ENCODE results near the gene TLE2.
"Not testable (repeated sequence)": the region's sequence is repeated elsewhere in the genome, so short reads cannot be mapped to it uniquely, and the experiment has no call there.

The TLE2 gene

DNA sequence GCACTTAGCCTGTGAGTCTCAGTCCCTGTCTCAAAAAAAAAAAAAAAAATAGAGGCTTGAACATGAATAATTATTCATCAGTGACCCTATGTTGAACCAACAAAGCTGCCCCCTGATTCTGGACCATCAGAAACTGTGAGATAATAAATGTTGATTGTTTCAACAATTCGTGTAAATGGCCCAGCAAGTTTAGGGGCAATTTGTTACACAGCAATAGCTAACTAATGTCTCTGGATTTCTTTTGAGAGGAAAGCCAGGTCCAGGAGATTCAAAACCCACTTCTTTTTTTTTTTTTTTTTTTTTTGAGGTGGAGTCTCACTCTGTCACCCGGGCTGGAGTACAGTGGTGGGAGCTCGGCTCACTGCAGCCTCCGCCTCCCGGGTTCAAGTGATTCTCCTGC, 64.2 kb downstream of the TLE2 start:
- no peak overlapping the region for H3K18ac ChIP-seq (ENCODE audit: low read depth in 1 of 2, low read length in 2 of 2)
- H3K79me1 ChIP-seq (replicated peaks; ENCODE audit: low read length, poor library complexity, severe bottlenecking): no peaks in the 10 kb centered on the region
- H3K23ac ChIP-seq (ENCODE audit: low read length in 2 of 2): no peak overlapping the region
- no peak overlapping the region for H4K91ac ChIP-seq (ENCODE audit: low read length)
- H2BK120ac ChIP-seq (ENCODE audit: low read depth, low read length): no peak overlapping the region
- H2BK5ac ChIP-seq (ENCODE audit: low read depth, low read length, poor library complexity, severe bottlenecking): no peak overlapping the region
- H3K4me2 ChIP-seq (ENCODE audit: low read length, poor library complexity, severe bottlenecking): no peak overlapping the region
- no peak overlapping the region for H3K14ac ChIP-seq (ENCODE audit: low read length in 2 of 2)
- no peak overlapping the region for H2BK12ac ChIP-seq (ENCODE audit: low read length in 2 of 2)
- H4K8ac ChIP-seq (ENCODE audit: low read length): no peak overlapping the region
- H3K4me1 ChIP-seq (ENCODE audit: control insufficient read depth, insufficient read depth, low read depth, low read length): no peaks in the 10 kb centered on the region
- no peak overlapping the region for H3K4ac ChIP-seq (ENCODE audit: low read depth in 1 of 2, low read length in 2 of 2)
- no peaks in the 10 kb centered on the region for H3K9me3 ChIP-seq (ENCODE audit: control insufficient read depth, low read length)
- 93% methylated on average over 5 of the region's 5 CpGs for WGBS
- no peak overlapping the region for H3K9ac ChIP-seq (ENCODE audit: low read length)
- H3K36me3 ChIP-seq (ENCODE audit: control insufficient read depth in 1 of 2, insufficient read depth in 2 of 2, low read depth in 1 of 2, low read length in 2 of 2): no peaks in the 10 kb centered on the region
- H2AFZ ChIP-seq (ENCODE audit: low read depth, low read length): no peak overlapping the region
- DNase-seq: no peak
- peak overlapping the region; percentile 84 for H2AK5ac ChIP-seq (ENCODE audit: low read length, severe bottlenecking)
- no peak overlapping the region for H3K27ac ChIP-seq (ENCODE audit: low read length, poor library complexity, severe bottlenecking)
- H3K27me3 ChIP-seq (ENCODE audit: control insufficient read depth in 1 of 2, insufficient read depth in 1 of 2, low read length in 2 of 2): no peaks in the 10 kb centered on the region
- H3K4me3 ChIP-seq (ENCODE audit: insufficient read depth in 1 of 2, low read depth in 1 of 2, low read length in 2 of 2): no peak overlapping the region
- H2BK15ac ChIP-seq (ENCODE audit: low read depth, poor library complexity, severe bottlenecking): no peak overlapping the region

DNA sequence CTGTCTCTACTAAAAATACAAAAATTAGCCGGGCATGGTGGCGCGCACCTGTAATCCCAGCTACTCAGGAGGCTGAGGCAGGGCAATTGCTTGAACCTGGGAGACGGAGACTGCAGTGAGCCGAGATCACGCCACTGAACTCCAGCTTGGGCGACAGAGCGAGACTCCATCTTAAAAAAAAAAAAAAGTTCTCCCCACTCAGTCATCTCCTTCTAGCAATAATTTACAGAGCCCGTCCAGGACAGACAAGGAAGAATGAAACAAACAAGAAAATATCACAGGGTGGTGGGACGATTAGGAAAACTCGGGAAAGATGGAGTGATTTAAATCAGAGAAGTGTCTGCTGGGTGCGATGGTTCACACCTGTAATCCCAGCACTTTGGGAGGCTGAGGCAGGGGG, 65.4 kb downstream of the TLE2 start:
- H2BK15ac ChIP-seq (ENCODE audit: low read depth, poor library complexity, severe bottlenecking); H3K9ac ChIP-seq (ENCODE audit: low read length); H3K36me3 ChIP-seq (ENCODE audit: control insufficient read depth in 1 of 2, insufficient read depth in 2 of 2, low read depth in 1 of 2, low read length in 2 of 2); H4K91ac ChIP-seq (ENCODE audit: low read length); H2BK5ac ChIP-seq (ENCODE audit: low read depth, low read length, poor library complexity, severe bottlenecking); H3K4me2 ChIP-seq (ENCODE audit: low read length, poor library complexity, severe bottlenecking); H3K79me1 ChIP-seq (replicated peaks; ENCODE audit: low read length, poor library complexity, severe bottlenecking); H2BK120ac ChIP-seq (ENCODE audit: low read depth, low read length); H3K4me3 ChIP-seq (ENCODE audit: insufficient read depth in 1 of 2, low read depth in 1 of 2, low read length in 2 of 2); H3K27me3 ChIP-seq (ENCODE audit: control insufficient read depth in 1 of 2, insufficient read depth in 1 of 2, low read length in 2 of 2); H2AFZ ChIP-seq (ENCODE audit: low read depth, low read length); H2AK5ac ChIP-seq (ENCODE audit: low read length, severe bottlenecking); H3K27ac ChIP-seq (ENCODE audit: low read length, poor library complexity, severe bottlenecking); H3K4me1 ChIP-seq (ENCODE audit: control insufficient read depth, insufficient read depth, low read depth, low read length); H3K18ac ChIP-seq (ENCODE audit: low read depth in 1 of 2, low read length in 2 of 2); H3K23ac ChIP-seq (ENCODE audit: low read length in 2 of 2); H3K14ac ChIP-seq (ENCODE audit: low read length in 2 of 2); H4K8ac ChIP-seq (ENCODE audit: low read length); DNase-seq; H3K4ac ChIP-seq (ENCODE audit: low read depth in 1 of 2, low read length in 2 of 2); H3K9me3 ChIP-seq (ENCODE audit: control insufficient read depth, low read length); H2BK12ac ChIP-seq (ENCODE audit: low read length in 2 of 2): not testable (repeated sequence)
- WGBS: 89% methylated on average over 12 of the region's 12 CpGs

DNA sequence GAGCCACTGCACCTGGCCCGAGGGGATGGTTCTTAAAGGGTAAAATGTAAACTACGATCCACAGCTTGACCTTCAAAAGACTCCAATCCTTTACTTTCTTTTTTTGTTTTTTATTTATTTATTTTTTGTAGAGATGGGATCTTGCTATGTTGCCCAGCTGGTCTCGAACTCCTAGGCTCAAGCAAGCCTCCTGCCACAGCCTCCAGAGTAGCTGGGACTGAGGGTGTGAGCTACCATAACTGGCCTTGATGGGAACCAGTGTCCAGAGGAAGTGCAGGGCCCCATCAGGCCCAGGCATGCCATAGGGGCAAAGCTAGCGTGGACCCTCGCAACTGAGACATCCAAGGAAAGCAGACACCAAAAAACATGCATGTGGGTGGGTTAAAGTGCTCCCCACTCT, 66.0 kb downstream of the TLE2 start:
- Histone ChIP-seq H3K9ac (ENCODE audit: low read length) (no peak overlapping the region), H3K36me3 (ENCODE audit: control insufficient read depth in 1 of 2, insufficient read depth in 2 of 2, low read depth in 1 of 2, low read length in 2 of 2) (no peaks in the 10 kb centered on the region), H3K79me1 (replicated peaks; ENCODE audit: low read length, poor library complexity, severe bottlenecking) (no peaks in the 10 kb centered on the region), H3K27me3 (ENCODE audit: control insufficient read depth in 1 of 2, insufficient read depth in 1 of 2, low read length in 2 of 2) (peaks cover 0 to 3% of the 10 kb centered on the region in 2 experiments), H4K8ac (ENCODE audit: low read length) (no peak overlapping the region), H3K18ac (ENCODE audit: low read depth in 1 of 2, low read length in 2 of 2) (no peak overlapping the region), H2AFZ (ENCODE audit: low read depth, low read length) (no peak overlapping the region), H2BK5ac (ENCODE audit: low read depth, low read length, poor library complexity, severe bottlenecking) (no peak overlapping the region), H3K9me3 (ENCODE audit: control insufficient read depth, low read length) (no peaks in the 10 kb centered on the region), H3K4me3 (ENCODE audit: insufficient read depth in 1 of 2, low read depth in 1 of 2, low read length in 2 of 2) (no peak overlapping the region), H4K91ac (ENCODE audit: low read length) (no peak overlapping the region), H3K4ac (ENCODE audit: low read depth in 1 of 2, low read length in 2 of 2) (no peak overlapping the region), H3K27ac (ENCODE audit: low read length, poor library complexity, severe bottlenecking) (no peak overlapping the region), H3K23ac (ENCODE audit: low read length in 2 of 2) (no peak overlapping the region), H3K14ac (ENCODE audit: low read length in 2 of 2) (no peak overlapping the region), H2BK120ac (ENCODE audit: low read depth, low read length) (no peak overlapping the region), H2AK5ac (ENCODE audit: low read length, severe bottlenecking) (peak overlapping the region; percentile 14), H3K4me2 (ENCODE audit: low read length, poor library complexity, severe bottlenecking) (no peak overlapping the region), H2BK12ac (ENCODE audit: low read length in 2 of 2) (no peak overlapping the region), H2BK15ac (ENCODE audit: low read depth, poor library complexity, severe bottlenecking) (no peak overlapping the region), H3K4me1 (ENCODE audit: control insufficient read depth, insufficient read depth, low read depth, low read length) (no peaks in the 10 kb centered on the region)
- DNase-seq: no peak
- WGBS: 82% methylated on average over 3 of the region's 5 CpGs

DNA sequence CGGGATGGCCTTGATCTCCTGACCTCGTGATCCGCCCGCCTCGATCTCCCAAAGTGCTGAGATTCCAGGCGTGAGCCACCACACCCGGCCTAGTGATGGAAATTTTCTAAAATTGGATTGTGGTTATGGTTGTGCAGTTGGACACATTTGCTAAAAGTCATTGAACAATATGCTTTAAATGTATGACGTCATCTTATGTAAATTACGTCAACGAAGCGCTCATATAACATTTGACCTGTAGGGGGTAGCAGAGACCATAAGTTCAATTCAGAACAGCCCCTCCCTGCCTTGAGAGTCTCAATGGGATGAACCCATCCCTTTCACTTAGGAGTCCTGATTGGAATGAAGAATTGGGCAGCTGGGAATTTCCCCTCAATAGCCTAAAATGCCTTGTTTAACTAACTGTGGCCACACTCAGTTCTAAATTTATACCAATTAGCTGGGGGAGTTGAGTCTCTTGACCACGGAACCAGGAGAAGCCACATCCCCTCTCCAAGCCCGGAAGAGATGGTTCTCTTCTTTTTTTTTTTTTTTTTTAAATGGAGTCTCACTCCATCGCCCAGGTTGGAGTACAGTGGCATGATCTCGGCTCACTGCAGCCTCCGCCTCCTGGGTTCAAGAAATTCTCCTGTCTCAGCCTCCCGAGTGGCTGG, 66.9 kb downstream of the TLE2 start:
- H3K4ac ChIP-seq (ENCODE audit: low read depth in 1 of 2, low read length in 2 of 2): no peak overlapping the region
- H2BK120ac ChIP-seq (ENCODE audit: low read depth, low read length): no peak overlapping the region
- H4K8ac ChIP-seq (ENCODE audit: low read length): no peak overlapping the region
- H2BK5ac ChIP-seq (ENCODE audit: low read depth, low read length, poor library complexity, severe bottlenecking): no peak overlapping the region
- H3K14ac ChIP-seq (ENCODE audit: low read length in 2 of 2): no peak overlapping the region
- H3K36me3 ChIP-seq (ENCODE audit: control insufficient read depth in 1 of 2, insufficient read depth in 2 of 2, low read depth in 1 of 2, low read length in 2 of 2): no peaks in the 10 kb centered on the region
- no peak overlapping the region for H2BK15ac ChIP-seq (ENCODE audit: low read depth, poor library complexity, severe bottlenecking)
- H3K4me3 ChIP-seq (ENCODE audit: insufficient read depth in 1 of 2, low read depth in 1 of 2, low read length in 2 of 2): no peak overlapping the region
- H3K27ac ChIP-seq (ENCODE audit: low read length, poor library complexity, severe bottlenecking): no peak overlapping the region
- no peak overlapping the region for H3K4me2 ChIP-seq (ENCODE audit: low read length, poor library complexity, severe bottlenecking)
- 56% methylated on average over 17 of the region's 17 CpGs for WGBS
- H3K9me3 ChIP-seq (ENCODE audit: control insufficient read depth, low read length): no peaks in the 10 kb centered on the region
- H2BK12ac ChIP-seq (ENCODE audit: low read length in 2 of 2): no peak overlapping the region
- H3K18ac ChIP-seq (ENCODE audit: low read depth in 1 of 2, low read length in 2 of 2): no peak overlapping the region
- peak; percentile 79 for DNase-seq
- no peak overlapping the region for H4K91ac ChIP-seq (ENCODE audit: low read length)
- no peak overlapping the region for H2AK5ac ChIP-seq (ENCODE audit: low read length, severe bottlenecking)
- H2AFZ ChIP-seq (ENCODE audit: low read depth, low read length): no peak overlapping the region
- H3K27me3 ChIP-seq (ENCODE audit: control insufficient read depth in 1 of 2, insufficient read depth in 1 of 2, low read length in 2 of 2): peaks cover 0 to 3% of the 10 kb centered on the region in 2 experiments
- no peaks in the 10 kb centered on the region for H3K79me1 ChIP-seq (replicated peaks; ENCODE audit: low read length, poor library complexity, severe bottlenecking)
- peak overlapping the region; percentile 26 for H3K9ac ChIP-seq (ENCODE audit: low read length)
- H3K23ac ChIP-seq (ENCODE audit: low read length in 2 of 2): no peak overlapping the region
- no peaks in the 10 kb centered on the region for H3K4me1 ChIP-seq (ENCODE audit: control insufficient read depth, insufficient read depth, low read depth, low read length)
